Middle frontal gyrus (tissue), 1 donor: ENCODE results near the gene GTF2E1.
A peak's percentile ranks its signal among the peaks of the same experiment; 100 is the strongest.
"Not testable (repeated sequence)": the region's sequence is repeated elsewhere in the genome, so short reads cannot be mapped to it uniquely, and the experiment has no call there.

Experiments used
- DNase-seq: peaks from one replicate; pipeline ENCODE4 v3.0.0-alpha.2; 2015; ENCODE audit warnings: low spot score; ENCODE audit errors: extremely low spot score

The GTF2E1 gene

GRCh38 chr3:120742198-120742848 is at the start of gene GTF2E1, which contains the start of gene RABL3:
GTF2E1 (plus strand) TSS chr3:120742744; CDS start chr3:120750553, 7,809 bp downstream.
RABL3 (minus strand) TSS chr3:120742516; CDS start chr3:120742507, 9 bp downstream.
- peak; percentile 100 for DNase-seq

- no peak for DNase-seq
Observed at GRCh38 chr3:120693439-120694171, 48.9 kb upstream of the GTF2E1 start.

GRCh38 chr3:120699333-120699732 is 43.2 kb upstream of the GTF2E1 start:
- DNase-seq, result no peak

GRCh38 chr3:120705884-120706582 is 36.5 kb upstream of the GTF2E1 start:
- DNase-seq, result no peak

GRCh38 chr3:120706950-120707349 is 35.6 kb upstream of the GTF2E1 start:
- no peak for DNase-seq

GRCh38 chr3:120708408-120708807 is 34.1 kb upstream of the GTF2E1 start:
- no peak for DNase-seq

- no peak for DNase-seq
Observed at GRCh38 chr3:120710369-120710768, 32.2 kb upstream of the GTF2E1 start.

GRCh38 chr3:120713262-120713661 is 29.3 kb upstream of the GTF2E1 start:
- no peak for DNase-seq

- not testable (repeated sequence) for DNase-seq
Observed at GRCh38 chr3:120719167-120719834, 23.2 kb upstream of the GTF2E1 start.

GRCh38 chr3:120726791-120727190 is 15.8 kb upstream of the GTF2E1 start:
- no peak for DNase-seq

- DNase-seq, result no peak
Observed at GRCh38 chr3:120730576-120731542, 11.7 kb upstream of the GTF2E1 start.

GRCh38 chr3:120738006-120738405 is 4.5 kb upstream of the GTF2E1 start:
- not testable (repeated sequence) for DNase-seq

- DNase-seq, result no peak
Observed at GRCh38 chr3:120741320-120741719, 1.2 kb upstream of the GTF2E1 start.

GRCh38 chr3:120741837-120742197 is 727 bp upstream of the GTF2E1 start:
- no peak for DNase-seq

- DNase-seq, result no peak
Observed at GRCh38 chr3:120742849-120743365, 363 bp downstream of the GTF2E1 start.

- DNase-seq, result no peak
Observed at GRCh38 chr3:120743556-120744195, 1.1 kb downstream of the GTF2E1 start.

- no peak for DNase-seq
Observed at GRCh38 chr3:120745466-120745865, 2.9 kb downstream of the GTF2E1 start.

GRCh38 chr3:120749843-120750242 is 7.3 kb downstream of the GTF2E1 start:
- no peak for DNase-seq

GRCh38 chr3:120752230-120752629 is 9.7 kb downstream of the GTF2E1 start:
- DNase-seq, result no peak

- DNase-seq, result no peak
Observed at GRCh38 chr3:120752865-120753264, 10.3 kb downstream of the GTF2E1 start.
